ENCODE measurements around the gene ABTB1. TPM values are rescaled to one million over a fixed set of nuclear protein-coding genes. Genes with fewer than 3 reads are reported as not detected.
A peak's percentile ranks its signal among the peaks of the same experiment; 100 is the strongest.
"Not testable (repeated sequence)": the region's sequence is repeated elsewhere in the genome, so short reads cannot be mapped to it uniquely, and the experiment has no call there.

Gene ABTB1
- polyA plus RNA-seq, 3 donors: 20.0 to 28.2 (median 21.8) TPM

GRCh38 chr3:127646501-127647046, 26.2 kb upstream of the ABTB1 start:
- no peak for DNase-seq

DNA sequence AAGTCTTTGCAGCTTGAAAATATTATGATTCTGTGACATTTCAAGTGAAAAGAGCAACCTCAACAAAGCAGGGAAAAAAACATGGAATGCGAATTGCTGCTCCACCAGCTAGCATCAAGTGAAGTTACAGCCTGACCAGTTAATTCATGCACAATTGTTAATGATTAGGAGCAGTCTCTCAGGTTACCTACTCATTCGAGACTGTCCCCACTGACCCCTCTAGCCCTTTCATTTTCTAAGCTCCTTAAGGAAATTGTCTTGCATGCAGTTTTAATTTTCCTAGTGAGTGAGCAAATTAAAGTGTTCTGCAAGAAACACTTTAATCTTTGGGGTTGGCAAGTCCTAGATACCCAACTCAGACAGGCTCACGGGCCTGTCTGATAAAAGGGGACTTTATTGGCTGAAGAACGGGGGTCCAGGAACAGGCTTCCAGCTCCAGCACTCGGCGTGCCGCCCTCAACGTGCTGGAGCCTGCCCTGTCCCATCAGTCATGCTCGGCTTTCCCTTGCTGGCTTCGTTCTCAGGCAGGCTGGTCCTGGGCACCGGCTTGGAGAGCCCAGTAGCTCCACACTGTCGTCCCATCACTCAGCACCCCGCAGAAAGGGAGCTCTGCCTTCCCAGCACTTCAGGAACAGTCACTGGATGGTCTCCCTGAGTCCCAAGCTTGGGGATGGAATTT, 25.4 kb upstream of the ABTB1 start:
- peak; percentile 70 for DNase-seq

DNA sequence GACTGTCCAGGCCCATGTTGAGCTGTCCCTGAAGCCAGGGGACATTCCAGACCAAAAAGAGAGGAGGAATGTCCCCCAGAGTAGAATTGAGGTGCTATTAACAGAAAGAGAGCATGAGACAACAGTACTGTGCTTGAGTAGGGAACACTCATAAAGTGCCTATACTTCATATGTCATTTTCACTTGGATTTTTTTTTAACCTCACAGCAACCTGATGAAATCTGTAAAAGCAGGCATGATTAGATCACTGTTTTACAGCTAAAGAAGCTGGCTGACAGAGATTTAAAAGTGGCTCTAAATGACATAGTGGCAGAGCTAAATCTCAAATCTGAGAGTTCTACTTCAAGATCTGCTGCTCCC, 24.9 kb upstream of the ABTB1 start:
- no peak for DNase-seq

DNA sequence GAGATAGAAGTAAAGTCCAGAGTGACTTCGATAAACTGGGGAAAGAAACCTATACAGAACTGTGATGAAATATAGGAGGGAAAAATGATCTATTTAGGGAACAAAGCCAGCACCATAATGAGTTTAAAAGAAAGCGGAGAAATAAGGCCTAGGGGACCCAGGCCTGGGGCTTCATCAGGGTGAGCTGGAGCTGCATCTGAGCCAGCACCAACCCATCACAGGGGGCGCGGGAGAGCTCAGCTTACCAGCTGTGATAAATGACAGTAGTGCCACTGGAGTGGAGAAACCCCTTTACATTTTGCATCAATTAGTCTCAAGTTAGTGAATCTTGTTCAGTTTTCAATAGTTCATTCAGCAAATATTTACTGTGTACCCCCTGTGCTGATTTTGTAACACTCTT, 22.5 kb upstream of the ABTB1 start:
- DNase-seq: no peak

GRCh38 chr3:127651516-127652172, 21.1 kb upstream of the ABTB1 start:
- no peak for DNase-seq

GRCh38 chr3:127652246-127652995, 20.3 kb upstream of the ABTB1 start:
- DNase-seq: peak; percentile 54

DNA sequence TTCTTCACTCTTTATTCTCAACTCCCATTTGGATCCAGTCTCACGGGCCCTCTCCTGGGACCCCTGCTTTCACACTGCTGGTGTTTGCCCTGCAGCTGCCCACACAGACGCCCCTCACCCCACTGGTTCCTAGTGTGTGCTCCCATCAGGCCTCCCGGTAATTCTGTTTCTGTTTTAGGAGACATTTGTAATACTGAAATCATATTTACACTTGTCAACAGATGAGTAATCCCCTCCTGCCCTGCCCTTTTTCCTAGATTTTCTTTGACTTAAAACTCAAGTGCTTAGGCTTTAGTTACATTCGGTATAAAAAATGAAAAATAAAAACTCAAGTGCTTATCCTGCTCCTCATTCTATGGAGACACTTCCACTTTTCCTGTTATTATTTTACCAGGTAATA, 18.4 kb upstream of the ABTB1 start:
- DNase-seq: no peak

GRCh38 chr3:127654993-127655392, 17.8 kb upstream of the ABTB1 start:
- DNase-seq: not testable (repeated sequence)

GRCh38 chr3:127655641-127656040, 17.1 kb upstream of the ABTB1 start:
- DNase-seq: no peak

GRCh38 chr3:127656906-127657305, 15.8 kb upstream of the ABTB1 start:
- no peak for DNase-seq

DNA sequence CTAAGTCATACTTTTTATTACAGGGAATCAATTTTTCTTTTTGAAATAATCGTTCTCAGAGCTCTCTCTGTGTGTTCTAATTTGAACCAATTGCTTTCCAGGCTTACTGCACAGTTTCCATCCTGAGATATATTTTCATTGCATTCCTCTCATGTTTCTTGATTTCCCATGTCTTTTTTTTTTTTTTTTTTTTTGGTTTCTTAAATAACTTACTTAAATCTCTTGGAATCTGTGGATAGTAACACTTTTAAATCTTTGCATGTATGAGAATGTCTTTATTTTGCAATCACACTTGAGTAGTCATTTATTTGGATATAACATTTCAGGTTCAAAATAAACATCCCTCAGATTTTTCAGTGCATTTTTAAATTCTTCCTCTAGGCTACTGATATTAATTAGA, 14.5 kb upstream of the ABTB1 start:
- DNase-seq: no peak

DNA sequence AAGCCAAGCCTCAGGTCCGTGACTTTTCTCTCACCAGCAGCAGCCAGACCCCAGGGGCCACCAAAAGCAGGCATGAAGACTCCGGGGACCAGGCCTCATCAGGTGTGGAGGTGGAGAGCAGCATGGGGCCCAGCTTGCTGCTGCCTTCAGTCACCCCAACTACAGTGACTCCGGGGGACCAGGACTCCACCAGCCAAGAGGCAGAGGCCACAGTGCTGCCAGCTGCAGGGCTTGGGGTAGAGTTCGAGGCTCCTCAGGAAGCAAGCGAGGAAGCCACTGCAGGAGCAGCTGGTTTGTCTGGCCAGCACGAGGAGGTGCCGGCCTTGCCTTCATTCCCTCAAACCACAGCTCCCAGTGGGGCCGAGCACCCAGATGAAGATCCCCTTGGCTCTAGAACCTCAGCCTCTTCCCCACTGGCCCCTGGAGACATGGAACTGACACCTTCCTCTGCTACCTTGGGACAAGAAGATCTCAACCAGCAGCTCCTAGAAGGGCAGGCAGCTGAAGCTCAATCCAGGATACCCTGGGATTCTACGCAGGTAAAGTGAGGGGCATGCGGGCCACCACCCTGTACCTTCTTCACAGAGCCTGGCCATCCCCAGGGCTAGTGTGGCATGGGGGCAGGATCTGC, 12.0 kb upstream of the ABTB1 start:
- no peak for DNase-seq

DNA sequence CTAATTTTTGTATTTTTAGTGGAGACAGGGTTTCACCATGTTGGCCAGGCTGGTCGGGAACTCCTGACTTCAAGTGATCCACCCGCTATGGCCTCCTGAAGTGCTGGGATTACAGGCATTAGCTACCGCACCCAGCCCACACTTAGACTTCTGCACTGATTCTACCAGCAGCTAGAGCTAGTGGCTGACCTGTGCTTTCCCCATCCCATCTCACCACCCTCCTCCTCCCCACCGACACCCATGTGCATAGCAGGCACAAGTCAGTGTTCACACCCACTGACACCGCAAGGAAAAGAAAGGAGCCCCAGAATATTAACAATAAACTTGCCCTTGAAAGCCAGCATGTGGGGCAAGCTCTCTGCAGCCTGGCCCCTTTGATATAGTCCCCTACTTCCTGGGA, 11.2 kb upstream of the ABTB1 start:
- no peak for DNase-seq

GRCh38 chr3:127662001-127662469, 10.7 kb upstream of the ABTB1 start:
- no peak for DNase-seq

- no peak for DNase-seq
Measured at GRCh38 chr3:127663151-127663550, 9.6 kb upstream of the ABTB1 start.

- no peak for DNase-seq
Measured at GRCh38 chr3:127665165-127665564, 7.6 kb upstream of the ABTB1 start.

DNA sequence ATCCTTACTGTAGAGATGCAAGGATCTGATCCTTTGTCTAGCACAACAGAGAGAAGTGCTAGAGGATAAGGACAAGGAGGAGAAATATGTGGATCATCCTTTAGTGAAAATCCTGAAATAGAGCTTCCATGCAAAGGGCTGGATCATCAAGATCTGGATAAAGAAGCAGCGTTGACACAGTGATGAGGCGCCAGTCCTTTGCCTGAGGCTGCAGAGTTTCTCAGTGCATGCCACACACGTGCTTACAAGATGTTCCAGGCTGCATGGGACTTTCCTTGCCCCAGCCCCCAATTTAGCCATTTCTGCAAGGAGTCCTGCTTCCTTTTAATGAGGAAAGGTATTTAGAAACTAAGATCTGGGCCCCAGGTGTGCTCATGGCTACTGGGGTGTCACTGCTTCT, 7.2 kb upstream of the ABTB1 start:
- DNase-seq: no peak

- DNase-seq: no peak
Measured at GRCh38 chr3:127666676-127667075, 6.1 kb upstream of the ABTB1 start.

DNA sequence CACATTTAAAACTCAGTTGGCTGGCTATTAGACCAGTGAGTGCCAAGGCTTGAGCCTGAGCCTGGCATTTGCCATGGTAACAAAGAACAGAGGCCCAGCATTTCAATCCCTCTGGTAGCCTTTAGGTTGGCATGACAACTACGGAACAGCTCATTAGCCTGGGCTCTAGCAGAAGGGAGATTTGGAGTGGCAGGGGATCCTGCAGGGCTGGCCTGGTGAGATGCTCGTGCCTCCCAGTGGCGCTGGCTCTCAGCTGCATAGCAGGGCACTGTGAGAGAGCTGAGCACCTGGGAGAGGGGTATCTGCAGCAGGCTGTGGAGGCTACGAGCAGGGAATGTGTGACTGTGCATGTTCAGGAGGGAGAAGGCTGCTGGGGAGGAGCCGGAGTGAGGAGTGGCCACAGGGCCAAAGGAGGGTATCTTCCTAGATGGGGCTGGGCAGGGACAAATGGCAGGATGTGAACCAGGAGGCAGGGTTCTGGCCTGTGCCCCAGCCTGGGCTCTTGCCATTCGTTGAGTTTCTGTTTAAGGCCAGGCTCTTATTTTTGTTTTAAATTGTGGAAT, 5.6 kb upstream of the ABTB1 start:
- DNase-seq: no peak

DNA sequence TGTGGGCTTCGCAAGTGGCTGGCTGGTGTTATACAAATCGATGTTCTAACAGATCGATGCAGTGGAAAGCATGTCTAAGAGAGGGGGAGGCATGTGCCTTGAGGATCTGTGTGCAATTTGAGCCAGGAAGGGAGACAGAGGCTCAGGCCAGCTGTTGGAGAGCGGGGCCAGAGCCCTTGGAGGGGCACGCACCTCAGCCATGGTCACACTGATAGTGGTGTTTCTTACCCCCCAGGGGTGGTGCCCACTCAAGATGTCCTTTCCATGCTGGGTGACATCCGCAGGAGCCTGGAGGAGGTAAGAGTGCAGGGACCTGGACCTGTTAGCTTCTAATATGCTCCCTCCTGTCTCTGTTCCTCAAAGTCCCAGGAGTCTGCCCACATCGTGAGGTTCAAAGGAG, 3.8 kb upstream of the ABTB1 start:
- no peak for DNase-seq

- no peak for DNase-seq
Measured at GRCh38 chr3:127669541-127670228, 3.1 kb upstream of the ABTB1 start.

- no peak for DNase-seq
Measured at GRCh38 chr3:127670229-127670559, 2.6 kb upstream of the ABTB1 start.

Data from renal pelvis (tissue), 4 donors.